GM23248 (cell line): ENCODE measurements around the gene CIAO3. TPM values are rescaled to one million over a fixed set of nuclear protein-coding genes. Genes with fewer than 3 reads are reported as not detected.

Experiments
- DNase-seq: peaks from one replicate; pipeline ENCODE4 v3.0.0-alpha.2; 2015
- H2AFZ ChIP-seq: fragments of 200-600 bp; sonication (generic); 2 replicates; pipeline ENCODE4 v1.6.1; 2016; ENCODE audit warnings: antibody characterized with exemption
- H3F3A ChIP-seq: fragments of 200-600 bp; sonication (generic); 2 replicates; pipeline ENCODE4 v1.6.1; 2016; ENCODE audit warnings: mild to moderate bottlenecking, antibody characterized with exemption, mixed run types; ENCODE audit not compliant: insufficient read depth
- H3K27ac ChIP-seq: fragments of 200-600 bp; sonication (generic); 2 replicates; pipeline ENCODE4 v1.5.1; 2016; ENCODE audit warnings: mild to moderate bottlenecking
- H3K27me3 ChIP-seq: fragments of 200-600 bp; sonication (generic); replicated peaks from 2 replicates; pipeline ENCODE4 v1.6.1; 2016; ENCODE audit warnings: mild to moderate bottlenecking; ENCODE audit not compliant: insufficient read depth
- H3K36me3 ChIP-seq: fragments of 200-600 bp; sonication (generic); 2 replicates; pipeline ENCODE4 v1.6.1; 2016; ENCODE audit warnings: low read depth, mild to moderate bottlenecking
- H3K4me1 ChIP-seq: fragments of 200-600 bp; sonication (generic); 2 replicates; pipeline ENCODE4 v1.6.1; 2016; ENCODE audit warnings: mild to moderate bottlenecking; ENCODE audit not compliant: insufficient read depth
- H3K4me2 ChIP-seq: fragments of 200-600 bp; sonication (generic); one replicate; pipeline ENCODE4 v1.6.1; 2016; ENCODE audit warnings: mild to moderate bottlenecking; ENCODE audit not compliant: unreplicated experiment
- H3K4me3 ChIP-seq: fragments of 200-600 bp; sonication (generic); 2 replicates; pipeline ENCODE4 v1.5.1; 2016; ENCODE audit warnings: mild to moderate bottlenecking
- H3K79me2 ChIP-seq: fragments of 200-600 bp; sonication (generic); 2 replicates; pipeline ENCODE4 v1.6.1; 2016; ENCODE audit warnings: mild to moderate bottlenecking; ENCODE audit not compliant: insufficient read depth
- H3K9ac ChIP-seq: fragments of 200-600 bp; sonication (generic); 2 replicates; pipeline ENCODE4 v1.6.1; 2016; ENCODE audit warnings: mild to moderate bottlenecking
- H3K9me2 ChIP-seq: fragments of 200-600 bp; sonication (generic); 2 replicates; pipeline ENCODE4 v1.6.1; 2016; ENCODE audit warnings: mixed run types, mild to moderate bottlenecking, moderate library complexity; ENCODE audit not compliant: insufficient read depth
- H3K9me3 ChIP-seq: fragments of 200-600 bp; sonication (generic); one replicate; pipeline ENCODE4 v1.6.1; 2017; ENCODE audit warnings: low read depth
- H4K20me1 ChIP-seq: fragments of 200-600 bp; sonication (generic); 2 replicates; pipeline ENCODE4 v1.6.0; 2016; ENCODE audit not compliant: insufficient read depth
- EZH2 ChIP-seq: fragments of 200-600 bp; sonication (generic); IDR thresholded peaks from 2 replicates; pipeline ENCODE4 v1.6.1; 2018; ENCODE audit warnings: antibody characterized with exemption, mild to moderate bottlenecking; ENCODE audit not compliant: insufficient read depth, poor library complexity, severe bottlenecking
- EZH2phosphoT487 ChIP-seq: fragments of 200-600 bp; sonication (generic); IDR thresholded peaks from 2 replicates; pipeline ENCODE4 v1.6.1; 2018; ENCODE audit warnings: antibody characterized with exemption, moderate library complexity, mild to moderate bottlenecking, low read depth; ENCODE audit not compliant: insufficient read depth
- WGBS, 2 experiments: methylation state at CpG; one replicate each; pipeline ENCODE4 v1.1.6; 2015 to 2017; ENCODE audit warnings: low lambda C conversion rate in 2 of 2, low coverage in 1 of 2; ENCODE audit errors: missing lambda C conversion rate in 2 of 2; 5-methylcytosine and 5-hydroxymethylcytosine counted together
- in situ Hi-C: fragments of 300-500 bp; cut with MboI; formaldehyde crosslinking; loops from 2 replicates; pipeline ENCODE4 v1.15.0; 2020
- polyA plus RNA-seq: library from polyadenylated mRNA; unstranded; fragments of >200 nt; fragmentation: Nextera tagmentation; extraction: Ambion mirVana; gene quantifications from 2 replicates; pipeline ENCODE4 v1.2.1, GENCODE V29; 2016
- total RNA-seq: library from RNA; depleted of rRNA; stranded (reverse); fragments of >200 nt; shearing (Covaris generic); gene quantifications from 2 replicates; pipeline ENCODE4 v1.2.3, GENCODE V29; 2014

CIAO3 gene
- total and polyA plus RNA-seq, 2 experiments from 2014 or later, result 24.5 to 37.5 TPM

GRCh38 chr16:787978-788398 lies 47.2 kb upstream of the CIAO3 start, which contains the start of gene RPUSD1:
Gene RPUSD1, minus strand, starts transcription at chr16:788381. Its CDS starts 644 bp downstream, at chr16:787737.
- Histone ChIP-seq H3K9me3 (no peaks in the 10 kb centered on the region), H2AFZ (peak within 1 kb of the TSS; percentile 82), H3K79me2 (peaks cover 19% of the 10 kb centered on the region), H3K36me3 (no peaks in the 10 kb centered on the region), H3F3A (no peaks in the 10 kb centered on the region), H3K4me2 (peak within 1 kb of the TSS; percentile 98), H3K27ac (no peak within 1 kb of the TSS), H3K4me1 (no peaks in the 10 kb centered on the region), H3K9ac (peak within 1 kb of the TSS; percentile 85), H3K9me2 (no peaks in the 10 kb centered on the region), H3K4me3 (peak within 1 kb of the TSS; percentile 98), H4K20me1 (no peaks in the 10 kb centered on the region), H3K27me3 (no peaks in the 10 kb centered on the region)
- no peak for DNase-seq
- in situ Hi-C loops, result no loop called here
- 0 to 5% methylated on average over 13 to 18 of the region's 45 CpGs for WGBS, 2 experiments
- TF ChIP-seq EZH2, result no peak
- TF ChIP-seq EZH2phosphoT487, result no peak

- in situ Hi-C loops, result no loop called here
- H3K4me3 ChIP-seq, result peak overlapping the region; percentile 98
- H3K27ac ChIP-seq, result no peak overlapping the region
- H3K27me3 ChIP-seq, result no peaks in the 10 kb centered on the region
- H3K4me2 ChIP-seq, result peak overlapping the region; percentile 98
- H3K9ac ChIP-seq, result peak overlapping the region; percentile 85
- peak overlapping the region; percentile 51 for H2AFZ ChIP-seq
- no peaks in the 10 kb centered on the region for H4K20me1 ChIP-seq
- 29 to 31% methylated on average over 44 to 46 of the region's 47 CpGs for WGBS, 2 experiments
- H3K9me2 ChIP-seq, result no peaks in the 10 kb centered on the region
- no peaks in the 10 kb centered on the region for H3F3A ChIP-seq
- H3K9me3 ChIP-seq, result no peaks in the 10 kb centered on the region
- peak; percentile 43 for DNase-seq
- H3K4me1 ChIP-seq, result no peaks in the 10 kb centered on the region
- peaks cover 19% of the 10 kb centered on the region for H3K79me2 ChIP-seq
- no peaks in the 10 kb centered on the region for H3K36me3 ChIP-seq
- TF ChIP-seq EZH2, result no peak
- TF ChIP-seq EZH2phosphoT487, result no peak
Observed at GRCh38 chr16:787321-787966, 46.6 kb upstream of the CIAO3 start.

DNA sequence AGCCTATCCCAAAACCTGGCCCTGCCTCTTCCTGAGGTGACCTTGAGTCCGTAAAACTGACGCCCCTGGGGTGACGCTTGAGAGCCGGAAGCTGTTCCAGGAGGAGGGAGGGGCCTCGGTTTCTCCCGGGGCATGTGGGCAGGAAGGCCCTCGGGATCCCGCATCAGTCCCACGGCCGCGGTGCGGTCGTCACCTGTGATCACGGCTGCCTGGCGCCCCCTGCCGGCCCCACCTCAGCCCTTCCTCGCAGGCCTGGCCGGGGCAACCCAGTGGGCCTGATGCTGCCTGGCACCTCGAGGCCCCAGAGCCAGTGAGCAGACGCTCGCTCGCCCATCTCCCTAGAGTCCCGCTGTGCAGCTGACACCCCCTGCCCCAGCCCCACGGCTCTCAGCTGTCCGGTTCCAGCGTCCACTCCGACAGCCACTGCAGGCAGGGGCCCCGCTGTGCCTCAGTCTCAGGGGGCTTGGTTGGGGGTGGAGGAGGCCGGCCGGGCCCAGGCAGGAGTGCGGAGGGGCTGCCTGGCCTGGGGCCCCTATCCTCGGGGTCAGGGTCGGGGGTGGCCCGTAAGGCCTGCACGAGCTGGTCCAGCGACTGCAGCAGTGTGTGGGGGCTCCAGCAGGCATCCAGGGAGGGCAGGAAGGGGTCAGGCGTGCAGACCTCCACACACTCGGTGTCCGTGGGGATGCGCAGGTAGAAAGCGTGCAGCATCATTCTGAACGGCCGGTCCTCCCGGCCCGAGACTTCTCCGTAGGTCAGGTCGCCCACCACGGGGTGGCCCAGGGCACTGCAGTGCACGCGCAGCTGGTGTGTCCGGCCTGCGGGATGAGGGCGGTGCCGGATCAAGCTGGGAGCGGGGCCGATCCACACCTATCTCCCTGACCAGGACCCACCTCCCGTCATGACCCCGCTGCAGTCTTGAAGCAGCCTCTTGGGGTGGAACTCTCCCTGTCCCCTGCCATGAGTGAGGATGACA lies 45.1 kb upstream of the CIAO3 start:
- H3K4me2 ChIP-seq, result no peak overlapping the region
- no peaks in the 10 kb centered on the region for H3K4me1 ChIP-seq
- no peaks in the 10 kb centered on the region for H3K9me2 ChIP-seq
- no peaks in the 10 kb centered on the region for H3K36me3 ChIP-seq
- peak; percentile 71 for DNase-seq
- H3K79me2 ChIP-seq, result peaks cover 19% of the 10 kb centered on the region
- H3K9me3 ChIP-seq, result no peaks in the 10 kb centered on the region
- WGBS, 2 experiments, result 58 to 72% methylated on average over 40 to 58 of the region's 58 CpGs
- H4K20me1 ChIP-seq, result no peaks in the 10 kb centered on the region
- no peak overlapping the region for H2AFZ ChIP-seq
- no peaks in the 10 kb centered on the region for H3F3A ChIP-seq
- H3K27ac ChIP-seq, result no peak overlapping the region
- in situ Hi-C loops, result no loop called here
- no peaks in the 10 kb centered on the region for H3K27me3 ChIP-seq
- H3K9ac ChIP-seq, result no peak overlapping the region
- H3K4me3 ChIP-seq, result no peak overlapping the region
- TF ChIP-seq EZH2phosphoT487, result no peak
- TF ChIP-seq EZH2, result no peak

- Histone ChIP-seq H3K4me1 (no peaks in the 10 kb centered on the region), H3K9me2 (no peaks in the 10 kb centered on the region), H3K79me2 (peaks cover 19% of the 10 kb centered on the region), H3K4me3 (no peak overlapping the region), H3K9me3 (no peaks in the 10 kb centered on the region), H3K4me2 (no peak overlapping the region), H3K27ac (no peak overlapping the region), H4K20me1 (no peaks in the 10 kb centered on the region), H2AFZ (no peak overlapping the region), H3F3A (no peaks in the 10 kb centered on the region), H3K36me3 (no peaks in the 10 kb centered on the region), H3K27me3 (no peaks in the 10 kb centered on the region), H3K9ac (no peak overlapping the region)
- DNase-seq, result no peak
- in situ Hi-C loops, result no loop called here
- WGBS, 2 experiments, result 86 to 95% methylated on average over 12 to 19 of the region's 19 CpGs
- TF ChIP-seq EZH2, result no peak
- TF ChIP-seq EZH2phosphoT487, result no peak
Observed at GRCh38 chr16:784431-784830, 43.6 kb upstream of the CIAO3 start.
